ENCODE measurements around the gene CTH. TPM values are rescaled to one million over a fixed set of nuclear protein-coding genes. Genes with fewer than 3 reads are reported as not detected.
A peak's percentile ranks its signal among the peaks of the same experiment; 100 is the strongest.
"Not testable (repeated sequence)": the region's sequence is repeated elsewhere in the genome, so short reads cannot be mapped to it uniquely, and the experiment has no call there.

Gene CTH
- total RNA-seq (10 to 100 TPM in 2 of 9 donors, 1 to 10 TPM in 6, under 1 TPM in 1; 0.97 to 27.6 (median 5.2) TPM), polyA plus RNA-seq (10 to 100 TPM in 1 of 3 donors, 1 to 10 TPM in 2; 3.2 to 65.0 (median 7.4) TPM)
- long read RNA-seq, donor 1, transcript CTH-202 (12 exons, 1,805 nt): major isoform, 9 of 12 reads
- long read RNA-seq, donor 1, partial matches to known transcripts: 0 of 12 reads
- long read RNA-seq, donor 1, other reads (novel, unspliced or antisense): 0 of 12 reads
- long read RNA-seq, donor 2, partial matches to known transcripts: 0 of 3 reads
- long read RNA-seq, donor 2, other reads (novel, unspliced or antisense): 0 of 3 reads
- long read RNA-seq, donor 3, transcript CTH-202 (12 exons, 1,805 nt): major isoform, 13 of 15 reads
- long read RNA-seq, donor 3, partial matches to known transcripts: 0 of 15 reads
- long read RNA-seq, donor 3, other reads (novel, unspliced or antisense): 0 of 15 reads
- long read RNA-seq, donor 4, partial matches to known transcripts: 0 of 2 reads
- long read RNA-seq, donor 4, other reads (novel, unspliced or antisense): 0 of 2 reads
- long read RNA-seq, donor 5, transcript CTH-202 (12 exons, 1,805 nt): major isoform, 5 of 5 reads
- long read RNA-seq, donor 5, partial matches to known transcripts: 0 of 5 reads
- long read RNA-seq, donor 5, other reads (novel, unspliced or antisense): 0 of 5 reads
- long read RNA-seq, donor 6: 0 reads
- long read RNA-seq, donor 7, partial matches to known transcripts: 0 of 4 reads
- long read RNA-seq, donor 7, other reads (novel, unspliced or antisense): 0 of 4 reads
- long read RNA-seq, donor 8, transcript CTH-202 (12 exons, 1,805 nt): major isoform, 10 of 15 reads
- long read RNA-seq, donor 8, transcript CTH-205 (3 exons, 598 nt): minor isoform, 5 of 15 reads
- long read RNA-seq, donor 8, partial matches to known transcripts: 0 of 15 reads
- long read RNA-seq, donor 8, other reads (novel, unspliced or antisense): 0 of 15 reads
- long read RNA-seq, donor 9, partial matches to known transcripts: 0 of 2 reads
- long read RNA-seq, donor 9, other reads (novel, unspliced or antisense): 0 of 2 reads
- long read RNA-seq, donor 10, transcript CTH-202 (12 exons, 1,805 nt): major isoform, 5 of 5 reads
- long read RNA-seq, donor 10, partial matches to known transcripts: 0 of 5 reads
- long read RNA-seq, donor 10, other reads (novel, unspliced or antisense): 0 of 5 reads

DNA sequence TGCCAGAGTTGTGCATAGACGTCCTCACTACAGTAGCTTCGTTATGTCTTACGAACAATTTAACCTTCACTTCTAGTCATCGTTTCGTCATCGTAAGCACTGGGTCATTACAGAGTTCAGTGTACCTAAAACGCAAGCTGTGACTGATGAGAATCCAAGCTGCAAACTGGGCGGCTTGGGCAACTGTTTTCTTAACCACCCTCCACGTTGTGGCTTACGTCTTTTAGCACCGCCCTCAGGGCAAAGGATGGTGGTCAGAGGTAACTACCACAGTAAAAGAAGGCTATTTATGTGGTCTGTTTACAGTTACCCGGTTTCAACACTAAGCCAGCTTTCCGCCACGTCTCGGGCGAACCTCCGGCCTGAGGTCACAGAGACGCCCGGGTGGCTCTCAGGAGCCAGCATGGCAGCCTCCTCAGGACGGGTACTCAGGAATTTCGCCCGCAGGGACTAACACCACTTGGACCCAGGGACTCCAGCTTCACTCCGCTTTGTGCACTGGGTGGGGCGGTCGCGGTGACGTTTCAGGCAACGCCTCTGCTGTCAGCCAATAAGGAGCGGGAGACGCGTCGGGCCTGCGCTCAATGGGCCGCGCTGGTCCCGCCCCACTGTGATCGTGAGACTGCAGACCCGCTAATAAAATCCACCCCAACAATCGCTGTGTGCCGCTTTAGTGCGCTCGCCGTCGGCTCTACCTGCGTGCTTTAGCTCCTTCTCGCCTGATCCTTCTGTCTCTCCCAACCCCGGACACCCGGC is at the start of gene CTH:
Gene CTH (plus strand): TSS at position 665 of the 756 bp plus-strand sequence. CDS start 148 bp downstream, outside the sequence.
- H3K36me3 ChIP-seq (replicated peaks in 1 of 2): no peaks in the 10 kb centered on the region
- H3K4me3 ChIP-seq: peak within 1 kb of the TSS; percentile 24 to 68 (median 40)
- no peaks in the 10 kb centered on the region for H3K9me3 ChIP-seq (replicated peaks in 1 of 3)
- TF ChIP-seq, protein P1, sequence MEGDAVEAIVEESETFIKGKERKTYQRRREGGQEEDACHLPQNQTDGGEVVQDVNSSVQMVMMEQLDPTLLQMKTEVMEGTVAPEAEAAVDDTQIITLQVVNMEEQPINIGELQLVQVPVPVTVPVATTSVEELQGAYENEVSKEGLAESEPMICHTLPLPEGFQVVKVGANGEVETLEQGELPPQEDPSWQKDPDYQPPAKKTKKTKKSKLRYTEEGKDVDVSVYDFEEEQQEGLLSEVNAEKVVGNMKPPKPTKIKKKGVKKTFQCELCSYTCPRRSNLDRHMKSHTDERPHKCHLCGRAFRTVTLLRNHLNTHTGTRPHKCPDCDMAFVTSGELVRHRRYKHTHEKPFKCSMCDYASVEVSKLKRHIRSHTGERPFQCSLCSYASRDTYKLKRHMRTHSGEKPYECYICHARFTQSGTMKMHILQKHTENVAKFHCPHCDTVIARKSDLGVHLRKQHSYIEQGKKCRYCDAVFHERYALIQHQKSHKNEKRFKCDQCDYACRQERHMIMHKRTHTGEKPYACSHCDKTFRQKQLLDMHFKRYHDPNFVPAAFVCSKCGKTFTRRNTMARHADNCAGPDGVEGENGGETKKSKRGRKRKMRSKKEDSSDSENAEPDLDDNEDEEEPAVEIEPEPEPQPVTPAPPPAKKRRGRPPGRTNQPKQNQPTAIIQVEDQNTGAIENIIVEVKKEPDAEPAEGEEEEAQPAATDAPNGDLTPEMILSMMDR (IDR thresholded peaks at IDR 0.05): peak in 1 of 6 experiments; percentile 15
- peak; percentile 85 to 99 for TF ChIP-seq POLR2A (IDR thresholded peaks at IDR 0.05)
- intact Hi-C loops (cut with DNase I): no loop called here
- peak within 1 kb of the TSS; percentile 75 to 95 (median 92) for H3K27ac ChIP-seq
- H3K27me3 ChIP-seq: no peaks in the 10 kb centered on the region
- 0% methylated on average over 29 to 48 of the region's 48 CpGs for WGBS, 4 donors
- peak; percentile 95 to 99 (median 98) for DNase-seq
- peaks cover 5 to 15% of the 10 kb centered on the region in 2 donors for H3K4me1 ChIP-seq (replicated peaks in 1 of 2)

DNA sequence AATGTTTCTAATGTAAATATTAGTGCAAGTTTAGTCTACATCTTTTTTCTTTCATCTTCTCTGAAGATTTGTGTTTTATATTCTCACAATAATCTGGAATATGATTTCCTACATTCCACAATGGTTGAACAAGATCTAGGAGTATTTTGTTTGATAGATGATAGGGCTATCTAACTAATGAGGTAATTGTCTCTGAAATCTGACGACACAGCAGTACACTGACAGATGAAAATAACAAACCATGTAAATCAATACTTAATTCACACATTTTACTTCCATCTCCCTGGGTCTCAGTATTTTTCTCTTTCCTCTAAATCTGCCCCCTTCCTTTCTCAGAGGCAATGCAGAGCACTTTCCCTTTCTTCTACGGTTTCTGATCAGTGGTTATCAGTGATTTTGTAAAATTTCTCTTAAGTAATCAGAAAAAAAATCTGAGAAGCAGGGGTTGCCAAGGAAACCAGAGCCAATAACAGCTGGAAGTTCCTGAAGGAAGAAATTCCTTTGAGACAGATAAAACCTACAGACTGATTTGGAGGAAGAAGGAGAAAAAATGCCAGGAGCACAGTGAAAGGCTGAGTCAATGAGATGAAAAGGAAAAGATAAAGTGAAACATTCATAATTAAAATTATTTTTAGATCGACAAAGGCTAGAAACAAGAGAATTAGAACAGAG is 49.2 kb upstream of the CTH start:
- Histone ChIP-seq H3K4me1 (replicated peaks in 1 of 2) (no peaks in the 10 kb centered on the region), H3K9me3 (replicated peaks in 1 of 3) (no peaks in the 10 kb centered on the region), H3K4me3 (no peak overlapping the region), H3K27ac (no peak overlapping the region), H3K27me3 (no peaks in the 10 kb centered on the region), H3K36me3 (replicated peaks in 1 of 2) (no peaks in the 10 kb centered on the region)
- 44 to 60% (median 53%) methylated on average over 3 of the region's 3 CpGs for WGBS, 4 donors
- intact Hi-C loops (cut with DNase I): no loop called here
- no peak for TF ChIP-seq POLR2A (IDR thresholded peaks at IDR 0.05)
- TF ChIP-seq, protein P1 (IDR thresholded peaks at IDR 0.05): no peak
- no peak for DNase-seq

DNA sequence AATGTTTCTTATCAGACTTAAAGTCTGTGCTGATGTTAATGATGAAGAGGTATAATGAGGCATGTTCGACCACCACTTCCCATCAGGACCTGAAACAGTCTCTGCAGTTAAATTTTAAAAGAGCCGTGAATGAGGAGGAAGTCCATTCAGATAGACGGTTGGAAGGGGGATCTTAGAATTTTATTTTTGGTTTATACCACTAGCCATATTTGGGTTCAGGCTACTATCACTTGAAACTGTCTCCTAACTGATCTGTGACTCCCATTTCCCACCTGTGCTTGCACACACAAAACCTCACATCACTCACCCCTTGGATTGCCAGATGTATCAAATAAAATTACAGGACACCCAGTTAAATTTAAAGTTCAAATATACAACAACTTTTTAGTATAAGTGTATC is 46.6 kb upstream of the CTH start:
- WGBS, 4 donors: 84 to 93% (median 90%) methylated on average over 3 of the region's 3 CpGs
- Histone ChIP-seq H3K9me3 (replicated peaks in 1 of 3) (no peaks in the 10 kb centered on the region), H3K4me1 (replicated peaks in 1 of 2) (no peaks in the 10 kb centered on the region), H3K27ac (no peak overlapping the region), H3K4me3 (no peak overlapping the region), H3K27me3 (no peaks in the 10 kb centered on the region), H3K36me3 (replicated peaks in 1 of 2) (no peaks in the 10 kb centered on the region)
- DNase-seq: no peak
- TF ChIP-seq POLR2A (IDR thresholded peaks at IDR 0.05): no peak
- TF ChIP-seq, protein P1 (IDR thresholded peaks at IDR 0.05): no peak
- intact Hi-C loops (cut with DNase I): no loop called here

DNA sequence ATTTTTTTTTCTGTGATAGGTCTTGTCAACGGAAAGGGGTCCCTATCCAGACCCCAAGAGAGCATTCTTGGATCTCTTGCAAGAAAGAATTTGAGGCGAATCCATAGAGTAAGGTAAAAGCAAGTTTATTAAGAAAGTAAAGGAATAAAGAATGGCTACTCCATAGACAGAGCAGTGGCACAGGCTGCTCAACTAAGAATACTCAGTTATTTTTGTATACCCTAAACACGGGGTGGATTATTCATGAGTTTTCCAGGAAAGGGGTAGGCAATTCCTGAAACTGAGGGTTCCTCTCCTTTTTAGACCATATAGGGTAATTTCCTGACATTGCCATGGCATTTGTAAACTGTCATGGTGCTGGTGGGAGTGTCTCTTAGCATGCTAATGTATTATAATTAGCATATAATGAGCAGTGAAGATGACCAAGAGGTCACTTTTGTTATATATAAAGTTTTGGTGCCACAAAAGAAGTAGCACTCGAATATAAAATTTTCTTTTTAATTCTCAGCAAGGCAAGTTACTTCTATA is 44.6 kb upstream of the CTH start:
- H3K27ac ChIP-seq; intact Hi-C loops (cut with DNase I); H3K9me3 ChIP-seq (replicated peaks in 1 of 3); H3K36me3 ChIP-seq (replicated peaks in 1 of 2); H3K27me3 ChIP-seq; H3K4me1 ChIP-seq (replicated peaks in 1 of 2); DNase-seq; H3K4me3 ChIP-seq: not testable (repeated sequence)
- WGBS, 4 donors: 88 to 94% (median 91%) methylated on average over 4 of the region's 4 CpGs

DNA sequence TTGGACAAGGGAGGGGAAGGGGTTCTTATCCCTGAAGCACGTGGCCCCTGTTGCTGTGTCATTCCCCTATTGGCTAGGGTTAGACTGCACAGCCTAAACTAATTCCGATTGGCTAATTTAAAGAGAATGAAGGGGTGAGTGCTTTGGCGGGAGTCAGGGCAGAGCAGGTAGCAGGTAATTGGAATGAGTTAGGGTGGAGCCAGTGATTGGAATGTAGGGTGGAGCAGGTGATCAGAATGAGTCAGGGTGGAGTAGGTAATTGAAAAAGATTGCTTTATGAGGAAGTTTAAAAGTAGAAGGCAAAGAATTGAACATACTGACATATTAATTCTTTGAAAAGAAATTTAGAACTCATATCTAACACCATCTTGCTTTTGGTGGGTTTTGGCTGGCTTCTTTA is 44.1 kb upstream of the CTH start:
- H3K27ac ChIP-seq; H3K4me1 ChIP-seq (replicated peaks in 1 of 2); H3K4me3 ChIP-seq; H3K27me3 ChIP-seq; intact Hi-C loops (cut with DNase I); DNase-seq; H3K9me3 ChIP-seq (replicated peaks in 1 of 3); H3K36me3 ChIP-seq (replicated peaks in 1 of 2): not testable (repeated sequence)
- WGBS, 4 donors: 90 to 93% (median 92%) methylated on average over 3 of the region's 3 CpGs

DNA sequence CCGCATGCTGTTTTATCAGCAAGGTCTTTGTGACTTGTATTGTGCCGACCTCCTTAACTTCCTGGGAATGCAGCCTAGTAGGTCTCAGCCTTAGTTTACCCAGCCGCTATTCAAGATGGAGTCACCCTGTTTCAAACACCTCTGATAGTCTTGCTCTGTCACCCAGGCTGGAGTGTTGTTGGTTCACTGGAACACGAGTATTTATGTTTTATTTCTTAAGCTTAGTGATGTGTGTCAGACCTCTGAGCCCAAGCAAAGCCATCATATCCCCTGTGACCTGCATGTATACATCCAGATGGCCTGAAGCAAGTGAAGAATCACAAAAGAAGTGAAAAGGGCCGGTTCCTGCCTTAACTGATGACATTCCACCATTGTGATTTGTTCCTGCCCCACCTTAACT is 43.7 kb upstream of the CTH start:
- not testable (repeated sequence) for H3K4me1 ChIP-seq (replicated peaks in 1 of 2)

More for the DNA sequence above, 43.7 kb upstream of the CTH start:
- H3K4me3 ChIP-seq; H3K36me3 ChIP-seq (replicated peaks in 1 of 2); H3K27ac ChIP-seq; H3K9me3 ChIP-seq (replicated peaks in 1 of 3); intact Hi-C loops (cut with DNase I); DNase-seq; H3K27me3 ChIP-seq: not testable (repeated sequence)
- 84 to 92% (median 90%) methylated on average over 5 of the region's 5 CpGs for WGBS, 4 donors

Measured in adrenal gland (tissue), 19 donors.